Activated CD8-positive, alpha-beta memory T cell treated with anti-CD3 and anti-CD28 coated beads, Interleukin-2, amount 10 ng/mL, durations not matched to agents 7 days and 5 days (primary cell): ENCODE results near the gene HYDIN. TPM values are rescaled to one million over a fixed set of nuclear protein-coding genes. Genes with fewer than 3 reads are reported as not detected.

Experiments used
- total RNA-seq, 2 experiments: library from RNA; stranded (reverse); gene quantifications; one replicate each; pipeline ENCODE4 v1.2.3, GENCODE V29; 2021

Gene HYDIN
- total RNA-seq, 2 experiments from 2014 or later, result not detected

Other genes with a start within 250 kb of the HYDIN start
- 10 to 100 TPM; 16.1 to 20.8 TPM for gene CMTR2, start 58.7 kb upstream of the HYDIN start, total RNA-seq
- gene CALB2, start 128.0 kb upstream of the HYDIN start, total RNA-seq, result not detected
- gene TLE7, start 211.3 kb upstream of the HYDIN start, total RNA-seq, result not detected
- 1 to 10 TPM; 7.1 to 7.6 TPM for gene ZNF23, start 231.5 kb upstream of the HYDIN start, total RNA-seq